T1000 (cell line): Measurements from ENCODE around the gene EXT2.

Experiments used
- DNase-seq: peaks from one replicate; lab custom pipeline; 2025; ENCODE audit warnings: mixed read lengths; lab: John Stamatoyannopoulos, UW

EXT2 gene

DNA sequence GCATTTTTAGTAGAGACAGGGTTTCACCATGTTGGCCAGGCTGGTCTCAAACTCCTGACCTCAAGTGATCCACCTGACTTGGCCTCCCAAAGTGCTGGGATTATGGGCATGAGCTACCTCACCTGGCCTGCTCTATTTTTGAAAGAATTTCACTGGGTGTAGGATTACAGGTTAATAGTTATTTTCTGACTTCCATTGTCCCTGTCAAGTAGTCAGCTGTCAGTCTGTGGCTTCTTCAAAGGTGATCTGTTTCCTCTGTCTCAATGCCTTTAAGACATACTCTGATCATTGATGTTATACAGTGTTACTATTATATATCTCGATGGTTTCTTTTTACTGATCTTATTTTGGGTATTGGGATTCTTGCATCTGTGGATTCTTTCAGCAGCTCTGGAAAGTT lies 10.1 kb upstream of the EXT2 start:
- DNase-seq: no peak

DNA sequence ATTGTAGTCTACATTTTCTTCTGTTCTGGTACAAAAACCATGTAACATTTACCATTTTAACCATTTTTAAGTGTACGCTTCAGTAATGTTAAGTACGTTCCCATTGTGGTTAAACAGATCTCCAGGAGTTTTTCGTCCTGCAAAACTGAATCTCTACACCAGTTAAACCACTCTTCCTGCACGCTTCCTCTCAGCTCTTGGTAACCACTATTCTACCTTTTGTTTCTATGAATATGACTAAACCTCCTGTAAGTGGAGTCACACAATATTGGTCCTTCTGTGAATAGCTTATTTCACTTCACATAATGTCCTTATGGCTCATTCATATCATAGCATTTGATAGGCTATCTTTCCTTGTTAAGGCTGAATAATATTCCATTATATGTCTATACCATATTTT lies 7.1 kb upstream of the EXT2 start:
- no peak for DNase-seq

DNA sequence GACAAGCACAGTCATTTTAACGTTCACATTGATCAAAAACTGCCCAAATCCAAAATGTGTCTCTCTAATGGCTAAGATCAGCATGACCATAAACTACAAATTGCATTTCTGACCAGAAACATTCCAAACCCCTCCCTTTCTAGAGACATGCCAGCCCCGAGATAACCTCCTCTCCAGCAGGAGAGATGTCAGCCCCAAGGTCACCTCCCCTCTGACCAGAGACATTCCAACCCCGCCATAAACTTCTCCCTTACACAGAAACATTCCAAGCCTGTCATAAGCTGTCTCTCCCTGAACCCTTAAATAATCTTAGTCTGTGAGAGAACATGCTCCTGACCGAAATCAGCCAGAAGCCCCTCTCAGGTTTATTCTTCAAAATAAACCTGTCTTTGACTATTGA lies 6.6 kb upstream of the EXT2 start:
- no peak for DNase-seq

GRCh38 chr11:44090539-44090938 lies 4.9 kb upstream of the EXT2 start:
- DNase-seq: no peak

- peak; percentile 48 for DNase-seq
Observed at GRCh38 chr11:44094260-44094868, 1.1 kb upstream of the EXT2 start.

- no peak for DNase-seq
Observed at GRCh38 chr11:44096360-44097185, 1.1 kb downstream of the EXT2 start.

GRCh38 chr11:44097821-44098220 lies 2.3 kb downstream of the EXT2 start:
- DNase-seq: no peak

- DNase-seq: no peak
Observed at GRCh38 chr11:44101098-44101497, 5.6 kb downstream of the EXT2 start.

- DNase-seq: no peak
Observed at GRCh38 chr11:44104481-44105294, 9.2 kb downstream of the EXT2 start.

DNA sequence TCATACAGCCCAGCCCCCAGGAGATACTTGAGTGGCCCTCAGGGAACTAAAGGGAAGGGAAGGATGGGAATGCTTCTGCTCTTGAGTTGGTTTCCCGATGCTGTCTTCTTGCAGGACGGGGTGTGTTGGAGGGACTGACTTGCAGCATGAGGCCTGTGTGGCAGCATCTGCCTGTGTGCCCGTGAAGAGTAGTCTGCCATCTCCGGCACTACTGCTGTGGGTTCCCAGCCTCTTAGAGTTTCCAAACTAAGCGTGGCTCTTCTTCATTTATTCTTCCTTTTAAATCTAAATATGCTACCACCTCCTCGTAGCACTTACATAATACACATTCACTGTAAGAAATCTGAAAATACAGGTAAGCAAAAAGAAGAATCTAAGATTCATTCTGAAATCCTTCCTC lies 12.8 kb downstream of the EXT2 start:
- DNase-seq: no peak

DNA sequence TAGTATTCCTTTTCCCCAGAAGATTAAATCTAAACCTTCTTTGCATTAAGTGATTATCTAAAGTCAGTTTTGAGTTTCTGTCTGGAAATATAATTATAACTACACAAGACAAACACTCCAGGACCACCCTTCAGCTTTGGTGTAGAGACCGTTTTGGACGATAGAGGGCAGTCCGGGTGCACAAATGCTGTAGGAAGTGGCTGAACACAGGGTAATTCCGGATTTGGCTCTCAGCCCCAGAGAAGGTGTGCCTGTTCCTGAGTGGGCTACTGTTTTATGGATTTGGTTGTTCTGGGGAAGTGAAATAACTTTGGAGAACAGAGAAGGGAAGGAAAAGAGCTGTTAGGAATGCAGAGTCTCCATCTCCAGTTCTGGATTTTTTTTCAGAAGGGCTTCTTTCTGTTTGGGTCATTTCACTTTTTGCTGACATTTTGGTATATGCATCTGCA lies 14.8 kb downstream of the EXT2 start:
- peak; percentile 32 for DNase-seq

GRCh38 chr11:44112091-44112821 lies 16.8 kb downstream of the EXT2 start:
- DNase-seq: peak; percentile 5

- no peak for DNase-seq
Observed at GRCh38 chr11:44113018-44113417, 17.5 kb downstream of the EXT2 start.

DNA sequence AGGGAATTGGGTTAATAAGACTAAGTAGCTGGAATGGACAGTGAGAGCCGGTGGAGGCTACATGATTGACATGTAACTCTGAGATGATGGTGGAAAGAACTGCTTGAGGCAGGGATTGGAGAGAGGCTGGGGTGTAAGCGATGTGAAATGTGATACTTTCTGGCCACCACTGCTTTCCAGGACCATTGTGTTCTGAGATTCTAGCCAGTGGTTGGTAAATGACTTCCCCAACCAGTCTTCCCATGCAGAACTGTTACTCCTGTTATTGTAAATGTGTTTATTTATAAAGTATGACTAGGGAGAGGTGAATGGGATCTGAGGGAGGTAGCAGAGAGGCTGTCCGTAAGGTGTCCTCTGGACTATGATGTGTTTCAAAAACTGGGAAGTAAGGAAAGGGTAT lies 18.1 kb downstream of the EXT2 start:
- no peak for DNase-seq

GRCh38 chr11:44116234-44116830 lies 20.9 kb downstream of the EXT2 start:
- DNase-seq: no peak

DNA sequence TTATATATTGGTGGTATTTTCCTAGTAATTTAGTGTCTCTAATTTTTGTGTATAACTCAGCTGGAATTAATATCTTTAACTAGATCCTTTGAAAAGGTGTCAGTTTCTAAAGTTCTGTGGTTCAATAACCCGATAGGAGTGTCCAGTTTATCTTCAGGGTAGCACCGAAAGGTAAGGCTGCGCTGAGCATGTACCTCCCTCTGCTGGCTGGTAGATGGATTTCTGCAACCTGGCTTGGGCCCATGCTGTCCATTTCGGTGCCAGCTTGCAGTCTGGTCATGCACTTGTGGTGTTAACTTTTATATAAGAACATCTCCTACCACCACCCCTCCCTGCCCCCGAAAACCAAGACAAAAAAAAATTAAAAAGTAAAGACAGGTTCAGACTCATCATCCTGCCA lies 24.7 kb downstream of the EXT2 start:
- DNase-seq: no peak

- no peak for DNase-seq
Observed at GRCh38 chr11:44125598-44125997, 30.1 kb downstream of the EXT2 start.

DNA sequence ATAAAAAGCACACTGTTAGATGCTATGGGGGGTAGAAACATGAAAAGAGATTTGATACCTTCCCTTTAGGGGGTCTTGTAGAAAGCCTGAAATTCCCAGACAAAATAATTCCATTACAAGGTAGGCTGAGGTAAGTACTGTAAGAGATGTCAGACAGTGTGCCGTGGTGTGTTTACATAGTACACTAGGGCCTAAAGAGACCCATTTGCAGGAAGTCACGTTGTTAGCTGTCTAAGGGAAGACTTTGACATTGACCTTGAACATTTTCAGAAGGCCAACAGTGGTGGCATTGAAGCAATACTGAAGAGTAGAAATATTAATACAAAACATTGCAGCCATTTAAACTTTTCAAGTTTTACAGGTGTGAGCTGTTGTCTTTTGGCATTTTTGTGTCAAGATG lies 30.8 kb downstream of the EXT2 start:
- no peak for DNase-seq

- no peak for DNase-seq
Observed at GRCh38 chr11:44127130-44127529, 31.7 kb downstream of the EXT2 start.

DNA sequence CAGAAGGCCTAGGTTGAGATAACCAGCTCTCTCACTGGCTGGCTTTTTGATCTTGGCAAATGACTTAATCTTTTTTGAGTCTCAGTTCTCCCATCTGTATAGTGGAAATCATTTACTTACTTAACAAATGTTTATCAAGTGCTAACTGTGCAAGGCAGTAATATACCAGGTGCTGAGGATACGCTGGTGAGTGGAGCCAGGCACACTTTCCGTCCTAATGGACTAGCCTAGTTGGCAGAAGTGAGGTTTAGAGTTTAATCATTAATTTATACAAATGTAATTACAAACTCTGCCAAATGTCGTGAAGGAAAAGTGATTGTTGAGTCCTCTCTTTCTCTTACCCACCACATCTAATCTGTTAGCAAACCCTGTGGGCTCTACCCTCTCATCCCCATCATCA lies 33.3 kb downstream of the EXT2 start:
- DNase-seq: no peak

DNA sequence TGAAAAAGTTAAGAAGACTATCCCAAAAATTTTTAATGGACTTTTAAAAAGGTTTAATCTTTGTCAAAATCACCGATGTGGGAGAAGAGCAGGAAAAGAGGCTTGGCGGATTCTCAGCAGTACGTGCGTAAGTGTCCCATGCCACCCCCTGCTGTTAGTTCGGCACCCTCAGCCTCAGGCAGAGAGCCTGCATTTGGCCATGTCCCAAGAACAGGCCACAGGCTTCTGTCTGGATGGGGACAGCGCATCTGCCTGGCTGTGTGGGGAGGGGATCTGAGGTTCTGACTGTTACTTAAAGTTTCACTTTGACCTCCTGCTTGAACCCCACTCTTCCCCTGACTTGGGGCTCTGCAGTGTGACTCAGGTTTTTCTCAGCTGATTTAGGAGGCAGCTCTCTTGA lies 35.3 kb downstream of the EXT2 start:
- no peak for DNase-seq
